Left kidney (tissue), 2 donors: ENCODE results near the gene CDC42EP5. TPM values are rescaled to one million over a fixed set of nuclear protein-coding genes. Genes with fewer than 3 reads are reported as not detected.
A peak's percentile ranks its signal among the peaks of the same experiment; 100 is the strongest.

ENCODE experiments used
- DNase-seq: peaks from one replicate; pipeline ENCODE4 v3.0.0-alpha.2; 2013
- polyA plus RNA-seq: library from polyadenylated mRNA; unstranded; fragments of 120-200 nt; gene quantifications from one replicate; pipeline ENCODE4 v1.2.1, GENCODE V29; 2013; ENCODE audit not compliant: insufficient read length

Gene CDC42EP5
- polyA plus RNA-seq, 1 donor, result 13.0 TPM

DNA sequence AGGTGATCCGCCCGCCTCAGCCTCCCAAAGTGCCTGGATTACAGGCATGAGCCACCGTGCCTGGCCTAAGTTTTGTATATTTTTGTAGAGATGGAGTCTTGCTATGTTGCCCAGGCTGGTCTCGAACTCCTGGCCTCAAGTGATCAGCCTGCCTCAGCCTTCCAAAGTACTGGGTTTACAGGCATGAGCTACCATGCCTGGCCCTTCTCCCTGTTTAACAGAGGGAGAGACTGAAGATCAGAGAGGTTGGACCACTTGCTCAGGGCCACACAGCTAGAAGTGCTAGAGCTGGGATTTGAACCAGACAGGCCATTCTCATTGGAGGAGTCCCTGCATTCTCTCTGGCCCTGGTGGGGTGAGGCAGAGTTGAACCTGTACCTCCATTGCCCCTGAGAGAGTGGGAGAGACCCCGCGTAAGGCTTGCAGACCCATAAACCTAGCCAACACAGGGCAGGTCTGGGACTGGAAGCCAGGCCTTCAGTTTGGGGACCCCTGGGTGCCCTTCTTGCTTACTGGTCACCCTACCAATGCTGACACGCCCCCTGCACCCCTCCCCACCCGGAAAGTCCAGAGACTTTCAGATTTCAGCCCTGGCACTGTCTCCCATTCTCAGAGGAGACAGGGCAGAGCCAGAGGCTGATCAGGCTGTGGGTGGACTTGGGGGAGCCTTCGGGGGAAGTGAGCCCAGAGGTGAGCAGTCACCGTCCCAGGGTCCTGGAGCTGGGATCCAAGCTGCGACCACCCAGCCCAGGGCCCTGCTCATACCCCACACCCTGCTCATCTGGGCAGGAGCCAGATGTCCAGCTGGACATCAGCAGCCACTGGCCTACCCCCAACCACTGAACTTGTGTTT lies 44.5 kb downstream of the CDC42EP5 start:
- DNase-seq, result no peak

DNA sequence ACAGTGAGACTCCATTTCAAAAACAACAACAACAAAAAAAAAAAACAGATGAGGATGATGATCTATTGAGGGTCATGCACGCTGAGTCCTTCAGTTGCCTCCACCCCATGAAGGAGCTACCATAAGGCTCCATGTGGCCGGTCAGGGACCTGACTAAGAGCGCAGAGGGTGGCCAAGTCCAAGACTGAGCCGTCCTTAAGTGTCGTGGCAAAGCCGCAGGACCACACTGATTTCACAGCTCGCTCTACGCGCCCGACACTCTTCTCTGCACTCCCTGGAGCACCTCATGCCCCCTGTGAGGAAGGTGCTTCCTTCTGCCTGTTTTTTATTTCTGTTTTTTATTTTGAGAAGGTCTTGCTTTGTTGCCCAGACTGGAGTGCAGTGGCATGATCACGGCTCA lies 45.5 kb downstream of the CDC42EP5 start:
- no peak for DNase-seq

DNA sequence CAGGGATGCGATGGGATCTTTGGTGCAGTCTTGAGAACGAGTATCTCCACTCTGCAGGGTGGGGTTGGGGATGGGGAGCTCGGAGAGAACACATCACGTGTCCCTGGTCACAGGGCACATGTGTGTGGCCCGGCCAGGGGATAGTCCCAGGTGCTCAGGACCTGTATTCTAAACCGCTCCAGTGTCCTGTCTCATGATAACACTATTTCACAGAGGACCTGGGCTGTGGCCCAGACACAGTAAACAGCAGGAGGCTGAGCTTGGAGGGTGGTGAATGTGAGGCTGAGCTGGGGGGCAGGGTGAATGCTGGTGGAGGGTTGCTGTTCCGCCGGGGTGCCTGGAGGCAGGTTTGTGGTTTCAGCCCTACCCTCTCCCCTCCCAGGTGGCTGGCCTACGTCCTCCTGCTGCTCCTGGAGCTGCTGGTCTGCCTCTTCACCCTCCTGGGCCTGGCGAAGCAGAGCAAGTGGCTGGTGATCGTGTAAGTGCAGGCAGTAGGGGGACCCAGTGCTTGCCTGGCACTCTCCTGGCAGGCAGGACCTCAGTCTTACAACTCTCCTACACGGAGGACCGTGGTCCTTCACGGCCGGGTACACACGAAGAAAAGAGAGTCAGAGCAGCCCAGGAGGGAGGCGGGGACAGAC lies 46.7 kb downstream of the CDC42EP5 start:
- no peak for DNase-seq

DNA sequence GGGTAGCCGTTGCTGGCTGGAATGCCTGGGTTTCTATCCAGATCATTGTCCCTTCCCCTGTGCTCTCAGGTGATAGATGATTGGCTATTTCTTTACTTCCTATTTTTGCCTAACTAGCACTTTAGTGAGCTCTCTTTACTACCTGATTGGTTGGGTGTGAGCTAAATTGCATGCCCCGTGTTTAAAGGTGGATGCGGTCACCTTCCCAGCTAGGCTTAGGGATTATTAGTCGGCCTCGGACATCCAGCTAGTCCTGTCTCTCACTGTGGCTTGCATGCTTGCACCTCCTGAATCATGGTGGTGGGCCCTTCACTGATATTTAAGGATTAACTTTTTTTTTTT lies 47.7 kb downstream of the CDC42EP5 start:
- DNase-seq, result no peak

DNA sequence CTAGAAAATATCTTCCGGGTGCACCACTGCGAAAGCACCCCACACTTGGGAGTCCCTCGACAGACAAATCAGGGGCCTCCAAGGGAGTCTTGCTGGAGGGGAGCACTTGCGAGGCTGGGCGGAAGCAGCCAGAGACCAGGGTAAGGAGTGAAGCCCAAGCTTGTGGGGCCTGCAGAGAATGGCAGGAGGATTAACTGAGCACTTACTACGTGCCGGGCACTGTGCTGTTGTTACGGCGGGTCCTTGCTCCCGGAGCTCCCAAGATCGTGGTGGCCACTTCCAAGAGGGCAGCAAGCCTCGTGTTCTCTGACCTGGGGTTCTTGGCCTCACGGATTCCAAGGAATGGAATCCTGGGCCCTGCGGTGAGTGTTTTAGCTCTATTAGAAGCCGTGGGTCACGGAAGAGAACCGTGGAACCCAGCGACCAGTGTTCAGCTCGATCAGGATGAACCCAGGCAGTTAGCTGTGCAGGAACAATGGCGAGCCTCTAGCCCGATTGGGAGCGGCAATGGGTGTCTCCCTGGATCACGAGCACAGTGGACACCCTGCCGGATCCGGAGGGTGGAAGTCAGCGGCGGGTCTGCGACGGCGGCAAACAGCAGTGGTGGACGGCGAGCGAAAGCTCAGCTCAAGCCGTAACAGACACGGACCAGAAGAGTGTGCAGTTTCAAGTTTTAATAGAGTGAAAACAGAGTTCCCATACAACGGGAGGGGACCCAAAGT lies 48.3 kb downstream of the CDC42EP5 start:
- no peak for DNase-seq

GRCh38 chr19:54424201-54424600 lies 48.9 kb downstream of the CDC42EP5 start:
- no peak for DNase-seq

DNA sequence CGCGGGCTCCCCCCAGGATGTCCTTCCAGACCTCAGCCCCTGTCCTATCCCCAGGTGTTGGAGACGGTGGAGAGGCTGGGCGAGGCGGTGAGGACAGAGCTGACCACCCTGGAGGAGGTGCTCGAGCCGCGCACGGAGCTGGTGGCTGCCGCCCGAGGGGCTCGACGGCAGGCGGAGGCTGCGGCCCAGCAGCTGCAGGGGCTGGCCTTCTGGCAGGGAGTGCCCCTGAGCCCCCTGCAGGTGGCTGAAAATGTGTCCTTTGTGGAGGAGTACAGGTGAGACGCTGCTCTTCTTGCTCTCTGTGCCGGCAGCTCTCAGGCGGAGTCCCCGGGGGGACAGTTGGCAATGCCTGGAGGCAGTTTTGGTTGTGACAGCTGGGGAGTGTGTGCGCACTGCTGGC lies 51.0 kb downstream of the CDC42EP5 start:
- DNase-seq, result no peak

DNA sequence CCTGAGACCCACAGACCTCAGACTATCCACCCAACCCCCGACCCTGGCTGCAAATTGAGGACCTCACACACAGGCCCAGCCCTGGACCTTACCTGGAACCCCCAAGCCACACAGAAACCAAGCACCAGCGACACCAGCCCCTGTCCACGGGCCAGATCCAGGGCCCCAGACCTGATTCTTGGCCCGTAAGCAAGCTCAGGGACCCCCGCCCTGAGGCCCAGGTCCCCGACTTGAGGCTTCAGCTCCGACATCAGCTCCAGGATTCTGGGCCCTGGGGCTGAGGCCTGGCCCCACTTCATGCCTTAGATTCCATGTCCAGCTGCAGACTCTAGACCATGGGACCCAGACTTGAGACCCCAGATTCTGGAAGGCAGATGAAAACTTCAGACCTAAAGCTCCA lies 51.6 kb downstream of the CDC42EP5 start:
- no peak for DNase-seq

- DNase-seq, result no peak
Observed at GRCh38 chr19:54421169-54421516, 52.0 kb downstream of the CDC42EP5 start.

- DNase-seq, result peak; percentile 55
Observed at GRCh38 chr19:54420383-54421168, 52.5 kb downstream of the CDC42EP5 start.

GRCh38 chr19:54420068-54420382 lies 53.1 kb downstream of the CDC42EP5 start:
- DNase-seq, result no peak

- no peak for DNase-seq
Observed at GRCh38 chr19:54418930-54419800, 53.9 kb downstream of the CDC42EP5 start.

DNA sequence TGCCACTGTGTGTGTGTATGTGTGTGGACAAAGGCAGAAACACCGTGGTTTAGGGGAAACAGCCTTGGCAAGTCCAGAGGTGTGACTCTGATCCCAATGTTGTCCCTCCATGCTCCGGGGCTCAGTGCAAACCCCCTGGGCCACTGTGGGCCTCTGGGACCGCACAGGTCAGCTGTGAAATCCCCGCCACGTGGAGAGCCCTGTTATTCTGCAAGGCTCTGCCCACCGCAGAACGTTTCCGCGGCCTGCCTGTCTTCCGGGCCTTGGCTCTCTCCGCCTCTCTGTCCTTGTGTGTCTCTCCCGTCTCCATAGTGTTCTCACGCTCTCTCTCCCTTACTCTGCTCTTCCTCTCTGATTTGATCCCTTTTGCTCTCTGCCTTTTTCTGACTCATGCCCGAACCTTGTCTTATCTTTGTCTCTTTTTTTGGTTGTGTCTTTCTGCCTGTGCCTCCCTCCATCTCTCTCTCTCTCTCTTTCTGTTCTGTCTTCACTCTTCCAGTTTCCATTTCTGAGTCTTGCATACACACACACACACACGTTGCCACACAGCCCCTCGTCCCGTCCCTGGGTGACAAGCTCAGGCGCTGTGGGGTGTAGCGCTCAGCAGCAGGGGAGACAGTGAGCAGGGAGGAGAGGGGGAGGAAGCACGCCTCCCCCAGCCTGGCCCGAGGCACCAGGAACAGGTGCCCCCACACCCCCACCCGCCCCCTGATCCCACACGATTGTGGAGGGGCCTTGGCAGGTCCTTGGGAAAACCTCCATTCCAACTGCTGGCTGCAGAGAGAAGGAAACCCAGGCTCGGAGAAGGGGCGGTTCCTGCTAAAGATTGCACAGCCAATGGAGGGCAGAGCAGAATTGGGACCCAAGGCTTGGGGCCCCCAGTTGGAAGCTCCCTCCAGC lies 54.8 kb downstream of the CDC42EP5 start:
- no peak for DNase-seq

- DNase-seq, result no peak
Observed at GRCh38 chr19:54416695-54417491, 56.2 kb downstream of the CDC42EP5 start.

DNA sequence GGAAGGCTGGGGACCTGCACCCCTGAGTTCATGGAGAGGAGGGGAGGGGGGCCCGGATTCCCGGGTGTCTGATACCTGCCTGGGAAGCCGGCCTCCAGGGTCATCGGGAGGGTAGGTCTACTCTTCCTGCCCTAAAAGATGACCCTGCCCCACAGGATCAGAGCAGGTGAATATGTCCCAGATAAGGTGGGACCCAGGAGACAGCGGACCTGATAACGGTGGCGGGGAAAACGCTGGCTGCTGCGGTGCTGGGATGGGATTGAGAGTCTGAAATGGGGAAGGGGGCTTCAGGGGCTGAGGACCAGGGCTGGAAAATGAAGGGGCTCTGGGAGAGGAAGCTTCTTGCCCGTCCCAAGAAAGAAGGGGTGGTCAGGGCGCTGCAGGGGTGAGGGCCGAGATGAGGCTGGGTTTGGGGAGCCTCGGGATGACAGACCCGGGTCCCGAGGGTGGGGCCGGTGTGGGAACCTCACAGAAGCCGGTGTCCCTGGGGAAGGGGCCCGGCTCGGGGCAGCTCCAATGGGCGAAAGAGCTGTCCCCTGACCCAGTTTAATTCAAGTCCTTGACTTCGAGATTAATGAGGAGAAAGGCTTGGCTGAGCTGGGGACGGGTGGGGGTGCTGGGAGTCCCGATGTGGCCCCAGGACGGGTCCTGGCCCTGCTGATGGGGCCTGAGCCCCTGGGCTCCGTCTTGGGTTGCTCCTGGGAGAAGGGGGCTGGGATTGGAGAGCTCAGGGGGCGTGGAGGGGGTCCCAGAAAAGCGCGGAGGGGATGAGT lies 57.0 kb downstream of the CDC42EP5 start:
- no peak for DNase-seq

- DNase-seq, result no peak
Observed at GRCh38 chr19:54415208-54415900, 57.7 kb downstream of the CDC42EP5 start, which contains the start of gene TTYH1. Gene TTYH1 (plus strand): TSS chr19:54415464. CDS start chr19:54415553, 89 bp downstream.
